Measurements from ENCODE around the gene RRP8.

Gene RRP8

DNA sequence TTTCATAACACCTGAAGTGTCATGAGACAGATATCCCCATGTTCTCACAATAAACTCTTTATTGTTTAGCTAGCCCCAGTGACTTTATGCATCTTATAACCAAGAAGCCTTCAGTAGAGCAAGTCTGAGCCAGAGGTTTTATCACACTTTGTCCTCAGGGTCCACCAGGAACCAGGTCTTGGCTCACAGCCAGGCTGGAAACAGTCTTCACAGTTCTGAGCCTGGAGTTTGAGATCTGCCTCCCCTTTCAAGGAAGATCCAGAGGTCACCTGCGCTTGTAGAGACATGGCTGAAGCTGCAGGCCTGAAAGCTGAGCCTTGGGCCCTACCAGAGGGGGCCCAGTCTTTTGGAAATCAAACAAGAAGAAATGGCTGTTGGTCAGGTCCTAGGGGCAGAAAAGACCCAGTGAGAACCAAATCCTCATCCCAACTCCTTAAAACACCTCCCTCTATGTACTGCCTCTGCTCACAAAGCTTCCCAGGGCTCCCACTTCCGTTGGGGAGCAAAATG, 3.5 kb downstream of the RRP8 start:
- no peak for DNase-seq (ENCODE audit: low spot score)

DNA sequence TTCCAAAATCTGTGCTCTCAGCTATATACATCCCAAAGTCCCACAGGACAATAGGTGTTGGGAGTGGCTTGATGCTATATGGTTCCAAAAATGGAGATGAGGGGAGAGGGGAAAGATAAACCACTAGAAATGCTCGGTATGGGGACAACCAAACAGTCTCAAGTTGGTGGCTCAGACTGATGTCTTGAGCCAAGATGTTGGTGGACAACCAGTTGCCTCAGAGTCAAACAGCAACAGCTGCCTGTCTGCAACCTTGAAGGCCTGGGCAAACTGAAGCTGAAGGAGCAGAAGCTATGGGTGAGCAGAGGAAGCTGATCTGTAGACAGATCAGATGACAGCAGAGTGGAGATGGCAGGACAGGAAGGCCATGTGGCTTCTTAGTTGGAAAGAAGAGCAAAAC, 4.0 kb downstream of the RRP8 start:
- no peak for DNase-seq (ENCODE audit: low spot score)

DNA sequence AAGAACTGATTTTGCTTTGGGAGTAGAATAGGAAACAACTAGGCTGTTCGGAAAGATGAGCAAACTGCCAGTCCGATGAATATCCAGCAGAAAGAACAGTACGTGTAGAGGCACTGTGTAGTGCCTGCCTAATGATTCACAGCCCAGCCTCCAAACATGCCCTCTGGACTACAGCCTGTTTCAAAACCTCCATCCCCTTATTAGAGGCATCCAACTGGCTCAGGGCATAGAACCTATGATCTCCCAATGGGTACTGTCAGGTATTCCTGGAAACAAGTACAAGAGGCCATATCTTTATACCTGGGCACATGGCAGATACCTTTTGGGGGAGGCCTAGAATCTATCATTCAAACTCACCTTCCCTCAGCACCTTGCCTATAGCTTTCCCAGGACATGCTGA, 4.9 kb downstream of the RRP8 start:
- DNase-seq (ENCODE audit: low spot score) = no peak

DNA sequence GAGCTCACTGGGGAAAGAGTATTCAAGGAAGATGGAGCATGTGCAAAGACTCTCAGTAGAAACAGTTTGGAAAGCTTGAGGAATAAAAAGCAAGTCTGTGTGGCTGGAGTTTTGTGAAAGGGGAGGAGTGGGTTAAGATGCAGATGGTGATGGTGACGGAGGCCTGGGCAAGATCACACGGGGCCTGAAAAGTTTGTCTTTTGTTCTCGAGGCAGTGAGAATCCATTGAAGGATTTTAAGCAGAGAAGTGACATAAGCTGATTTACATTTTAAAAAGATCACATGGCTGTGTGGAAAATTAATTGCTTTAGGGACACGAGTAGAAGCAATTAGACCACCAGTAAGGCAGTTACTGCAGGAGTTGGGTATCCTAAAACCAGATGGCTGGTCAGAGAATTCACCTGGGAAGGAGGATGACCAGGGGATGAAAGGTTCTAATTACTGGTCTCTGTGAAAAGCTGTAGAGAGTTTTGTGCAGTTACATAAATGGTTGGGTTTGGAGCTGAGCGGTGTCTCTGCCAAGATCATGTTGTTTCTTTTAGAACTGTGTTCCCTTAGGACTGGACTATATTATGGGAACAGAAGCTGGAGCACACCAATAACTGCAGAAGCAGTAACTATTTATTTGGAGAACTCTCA, 7.1 kb downstream of the RRP8 start:
- peak; percentile 69 for DNase-seq (ENCODE audit: low spot score)

DNA sequence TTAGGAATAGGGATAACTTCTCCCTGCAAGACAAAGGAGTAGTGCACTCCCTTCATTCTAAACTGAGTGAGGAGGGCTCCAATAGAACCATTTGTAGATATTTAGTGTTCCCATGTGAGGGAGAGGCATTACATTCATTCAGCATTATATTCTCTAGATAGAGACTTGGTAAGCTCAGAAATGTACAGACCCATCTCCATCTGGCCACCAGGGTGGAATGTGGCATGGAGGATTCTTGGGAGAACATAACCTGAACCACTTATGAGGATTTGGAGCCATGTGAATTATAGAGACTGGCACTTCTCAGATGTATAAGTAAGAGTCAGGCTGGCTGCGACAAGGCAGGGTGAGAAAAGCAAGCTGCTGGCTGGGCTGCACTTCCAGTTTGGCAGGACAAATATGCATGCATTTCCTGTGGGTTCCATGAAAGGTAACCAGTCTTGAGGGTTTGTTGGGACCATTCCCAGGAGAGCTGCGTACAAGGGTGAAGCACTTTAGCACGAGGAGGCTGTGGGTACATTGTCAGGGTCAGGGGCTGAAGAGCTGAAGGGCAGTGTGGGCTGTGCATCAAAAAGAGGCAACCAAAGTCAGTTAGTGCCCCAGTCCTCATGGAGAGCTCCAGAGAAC, 9.2 kb downstream of the RRP8 start:
- no peak for DNase-seq (ENCODE audit: low spot score)

DNA sequence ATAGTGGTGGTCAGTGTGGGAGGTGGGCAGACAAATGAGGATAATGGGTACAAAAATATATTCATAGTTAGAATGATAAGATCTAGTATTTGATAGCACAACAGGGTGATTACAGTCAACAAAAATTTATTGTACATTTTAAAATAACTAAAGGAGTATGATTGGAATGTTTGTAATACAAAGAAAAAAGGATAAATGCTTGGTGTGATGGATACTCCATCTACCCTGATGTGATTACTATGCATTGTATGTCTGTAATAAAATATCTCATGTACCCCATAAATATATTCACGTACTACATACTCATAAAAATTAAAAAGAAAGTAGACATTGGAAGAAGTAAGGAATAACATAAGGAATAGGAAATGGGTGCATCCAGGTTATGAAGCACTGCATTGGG, 15.4 kb downstream of the RRP8 start:
- DNase-seq (ENCODE audit: low spot score) = no peak

DNA sequence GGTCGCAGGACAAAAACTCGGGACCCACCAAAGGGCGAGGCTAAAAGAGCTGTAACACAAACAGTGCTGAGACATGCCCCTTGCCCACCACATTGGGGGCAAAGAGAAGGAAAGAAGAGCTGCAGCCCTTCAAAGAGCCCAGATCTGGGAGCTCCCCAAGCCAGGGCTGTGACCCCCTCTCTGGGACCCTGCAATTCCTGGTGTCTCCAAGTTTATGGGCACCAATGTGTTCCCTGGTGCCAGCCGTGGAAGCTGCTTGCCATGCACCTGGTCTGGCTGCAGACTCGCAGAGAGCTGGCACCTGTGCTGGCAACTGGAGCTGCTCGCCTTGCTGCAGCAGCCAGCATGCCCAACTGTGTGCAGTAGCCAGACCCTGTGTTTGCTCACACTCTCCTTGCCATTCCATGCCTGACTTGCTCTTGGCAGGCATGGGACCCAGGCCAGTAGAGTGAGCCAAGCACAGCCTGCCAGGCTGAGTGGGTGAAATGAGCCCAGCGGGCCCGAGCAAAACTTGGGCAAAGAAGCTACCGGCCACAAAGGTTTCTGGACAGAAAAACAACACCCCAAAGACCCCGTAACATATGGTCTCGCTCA, 16.0 kb downstream of the RRP8 start:
- peak; percentile 72 for DNase-seq (ENCODE audit: low spot score)

DNA sequence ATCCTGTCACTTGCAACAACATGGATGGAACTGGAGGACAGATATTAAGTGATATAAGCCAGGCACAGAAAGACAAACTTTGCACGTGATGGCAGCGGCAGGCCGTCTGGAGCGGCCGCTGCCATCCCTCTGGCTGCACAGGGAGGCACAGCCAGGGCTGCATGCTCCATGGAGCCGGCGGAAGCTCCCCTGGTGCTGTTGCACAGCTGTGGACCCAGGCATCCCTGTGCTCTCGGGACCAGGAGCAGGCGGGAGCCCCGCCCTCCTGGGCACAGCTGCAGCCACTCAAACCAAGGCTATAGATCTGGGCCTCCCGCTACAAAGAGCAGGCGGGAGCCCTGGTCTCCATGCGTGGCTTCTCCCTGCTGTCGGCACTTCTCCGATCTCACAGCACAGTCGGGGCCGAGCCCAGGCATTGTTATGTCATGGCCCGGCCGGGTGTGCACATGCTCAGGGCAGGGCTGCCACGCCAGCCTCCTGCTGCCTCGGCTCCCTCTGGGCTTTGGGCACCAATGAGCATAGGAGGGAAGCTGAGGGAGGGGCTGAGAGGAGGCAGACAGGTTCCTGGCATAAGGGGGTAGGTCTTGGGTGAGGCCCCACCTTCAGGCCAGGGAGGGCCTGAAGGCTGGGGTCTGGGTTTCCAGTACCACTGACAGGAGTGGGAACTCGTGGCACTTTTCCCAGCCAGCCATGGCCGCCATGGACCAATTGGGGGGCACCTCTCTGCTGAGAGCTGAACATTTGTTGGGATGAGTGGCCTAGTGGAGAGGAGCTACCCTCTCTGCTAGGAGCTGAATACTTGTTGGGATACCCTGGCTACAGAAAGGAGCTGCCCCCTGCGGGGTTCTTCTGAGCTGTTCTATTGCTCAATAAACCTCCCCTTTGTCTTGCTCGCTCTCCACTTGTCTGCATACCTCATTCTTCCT, 16.7 kb downstream of the RRP8 start:
- peak; percentile 47 for DNase-seq (ENCODE audit: low spot score)

DNA sequence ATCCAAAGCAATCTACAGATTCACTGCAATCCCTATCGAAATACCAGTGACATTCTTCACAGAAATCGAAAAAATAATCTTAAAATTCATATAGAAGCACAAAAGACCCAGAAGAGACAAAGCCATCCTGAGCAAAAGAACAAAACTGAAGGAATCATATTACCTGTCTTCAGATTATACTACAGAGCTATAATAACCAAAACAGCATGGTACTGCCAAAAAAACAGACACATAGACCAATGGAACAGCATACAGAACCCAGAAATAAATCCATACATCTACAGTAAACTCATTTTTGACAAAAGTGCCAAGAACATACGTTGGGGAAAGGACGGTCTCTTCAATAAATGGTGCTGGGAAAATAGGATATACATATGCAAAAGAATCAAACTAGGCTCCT, 18.9 kb downstream of the RRP8 start:
- no peak for DNase-seq (ENCODE audit: low spot score)

DNA sequence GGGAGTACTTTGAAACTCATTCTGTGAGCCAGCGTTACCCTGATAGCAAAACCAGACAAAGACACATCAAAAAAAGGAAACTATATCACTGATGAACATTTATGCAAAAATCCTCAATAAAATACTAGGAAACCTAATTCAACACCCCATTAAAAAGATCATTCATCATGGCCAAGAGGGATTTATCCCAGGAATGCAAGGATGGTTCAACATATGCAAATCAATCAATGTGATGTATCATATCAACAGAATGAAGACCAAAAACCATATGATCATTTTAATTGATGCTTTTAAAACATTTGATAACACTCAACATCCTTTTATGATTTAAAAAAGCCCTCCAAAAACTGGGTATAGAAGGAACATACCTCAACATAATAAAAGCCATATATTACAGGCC, 19.8 kb downstream of the RRP8 start:
- DNase-seq (ENCODE audit: low spot score) = no peak

DNA sequence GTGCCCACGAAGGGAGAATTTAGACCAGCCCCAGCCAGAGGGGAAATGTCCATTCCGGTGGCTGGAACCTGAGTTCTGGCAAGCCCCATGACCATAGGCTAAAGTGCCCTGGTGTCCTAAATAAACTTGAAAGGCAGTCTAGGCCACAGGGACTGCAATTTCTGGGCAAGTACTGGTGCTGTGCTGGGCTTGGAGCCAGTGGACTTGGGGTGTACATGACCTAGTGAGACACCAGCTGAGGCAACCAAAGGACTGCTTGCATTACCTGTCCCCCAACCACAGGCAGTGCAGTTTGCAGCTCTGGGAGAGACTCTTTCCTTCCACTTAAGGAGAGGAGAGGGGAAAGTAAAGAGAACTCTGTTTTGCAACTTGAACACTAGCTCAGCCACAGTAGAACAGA, 23.7 kb downstream of the RRP8 start:
- no peak for DNase-seq (ENCODE audit: low spot score)

DNA sequence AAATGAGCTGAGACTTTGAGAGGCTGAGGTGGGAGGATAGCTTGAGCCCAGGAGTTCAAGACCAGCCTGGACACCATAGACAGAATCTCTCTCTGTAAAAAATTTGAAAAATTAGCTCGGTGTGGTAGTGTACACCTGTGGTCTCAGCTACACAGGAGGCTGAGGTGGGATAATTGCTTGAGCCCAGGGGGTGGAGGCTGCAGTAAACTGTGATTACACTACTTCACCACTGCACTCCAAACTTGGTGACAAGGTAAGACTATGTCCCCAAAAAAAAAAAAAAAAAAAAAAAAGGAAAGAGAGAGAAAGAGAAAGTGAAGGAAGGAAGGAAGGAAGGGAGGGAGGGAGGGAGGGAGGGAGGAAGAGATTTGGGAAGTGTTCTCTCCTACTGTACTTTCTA, 25.3 kb downstream of the RRP8 start:
- DNase-seq (ENCODE audit: low spot score) = no peak

DNA sequence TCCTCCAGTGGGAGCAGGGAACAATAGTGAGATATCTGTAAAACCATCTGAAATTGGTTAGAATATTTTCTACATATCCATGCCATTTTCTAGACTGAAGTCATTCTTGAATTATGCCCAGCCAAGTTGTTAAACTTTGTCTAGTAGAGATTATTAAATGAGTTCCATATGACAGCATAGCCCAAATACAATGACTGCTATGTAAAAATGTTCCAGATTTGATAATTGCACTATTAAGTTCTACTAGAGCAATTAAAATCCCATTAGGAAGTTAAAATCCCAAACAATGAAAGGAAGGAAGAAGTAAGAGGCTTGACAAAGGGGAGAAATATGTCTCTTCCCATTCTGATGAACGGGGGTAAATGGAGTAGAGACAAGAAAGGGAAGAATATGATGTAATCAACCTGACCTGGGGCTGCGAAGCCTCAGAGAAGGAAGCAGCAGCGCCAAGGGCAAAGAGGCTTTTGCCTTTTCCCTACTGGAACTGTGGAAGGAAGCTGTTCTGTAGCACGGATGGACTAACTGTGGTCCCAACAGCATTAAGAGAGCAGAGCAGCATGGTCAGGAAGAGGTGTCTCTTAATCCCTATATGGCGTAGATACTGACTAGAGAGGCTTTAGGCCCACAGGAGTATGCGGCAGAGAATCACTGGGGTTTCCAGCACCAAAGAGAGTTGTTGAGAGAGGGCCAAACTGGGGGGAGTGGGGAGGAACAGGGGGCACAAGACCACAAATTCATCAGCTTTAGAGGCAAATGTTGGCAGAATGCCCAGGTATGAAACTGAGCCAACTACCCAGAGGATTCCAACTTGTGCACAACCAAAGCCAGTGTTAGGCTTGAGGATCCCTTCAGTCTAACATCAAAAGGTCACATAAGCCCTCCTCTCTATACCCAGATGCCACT, 26.7 kb downstream of the RRP8 start:
- DNase-seq (ENCODE audit: low spot score) = peak; percentile 95

DNA sequence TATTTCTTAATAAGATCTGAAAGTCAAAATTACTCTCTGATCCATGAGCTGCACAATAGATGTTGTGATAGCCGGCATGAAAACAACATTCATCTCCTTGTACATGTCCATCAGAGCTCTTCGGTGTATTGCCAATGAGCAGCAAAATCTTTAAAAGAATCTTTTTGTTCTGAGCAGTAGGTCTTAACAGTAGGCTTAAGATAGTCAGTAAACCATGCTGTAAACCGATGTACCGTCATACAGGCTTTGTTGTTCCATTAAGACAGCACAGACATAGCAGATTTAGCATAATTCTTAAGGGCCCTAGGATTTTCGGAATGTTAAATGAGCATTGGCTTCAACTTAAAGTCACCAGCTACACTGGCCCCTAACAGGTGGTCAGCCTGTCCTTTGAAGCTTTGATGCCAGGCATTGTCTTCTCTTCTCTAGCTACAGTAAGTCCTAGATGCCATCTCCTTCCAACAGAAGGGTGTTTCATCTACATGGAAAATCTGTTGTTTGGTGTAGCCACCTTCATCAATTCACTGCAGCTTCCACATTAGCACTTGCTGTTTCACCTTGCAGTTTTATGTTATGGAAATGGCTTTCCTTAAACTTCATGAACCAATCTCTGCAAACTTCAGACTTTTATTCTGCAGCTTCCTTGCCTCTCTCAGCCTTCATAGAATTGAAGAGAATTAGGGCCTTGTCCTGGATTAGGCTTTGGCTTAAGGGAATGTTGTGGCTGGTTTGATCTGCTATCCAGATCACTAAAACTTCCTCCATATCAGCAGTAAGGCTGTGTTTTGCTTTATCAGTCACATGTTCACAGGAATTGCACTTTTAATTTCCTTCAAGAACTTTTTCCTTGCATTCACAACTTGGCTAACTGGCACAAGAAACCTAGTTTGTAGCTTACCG, 28.4 kb downstream of the RRP8 start:
- no peak for DNase-seq (ENCODE audit: low spot score)

DNA sequence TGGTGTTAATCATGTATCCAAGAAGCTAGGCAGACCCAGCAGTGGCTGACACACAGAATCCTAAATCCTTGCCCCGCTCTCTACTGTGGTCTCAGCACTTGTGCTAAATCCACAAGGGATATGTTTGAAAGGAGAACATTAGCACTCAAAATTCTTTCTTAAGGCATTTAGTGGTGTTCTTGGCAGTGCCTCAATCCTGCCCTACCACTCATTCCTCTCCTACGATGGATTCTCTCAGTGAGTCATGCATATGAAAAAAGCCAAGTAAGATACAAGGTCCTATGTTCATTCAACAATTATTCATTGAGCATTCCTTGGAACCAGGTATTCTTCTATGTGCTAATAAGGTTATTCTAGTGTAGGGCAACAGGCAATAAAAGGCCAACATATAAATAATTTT, 31.2 kb downstream of the RRP8 start:
- no peak for DNase-seq (ENCODE audit: low spot score)

DNA sequence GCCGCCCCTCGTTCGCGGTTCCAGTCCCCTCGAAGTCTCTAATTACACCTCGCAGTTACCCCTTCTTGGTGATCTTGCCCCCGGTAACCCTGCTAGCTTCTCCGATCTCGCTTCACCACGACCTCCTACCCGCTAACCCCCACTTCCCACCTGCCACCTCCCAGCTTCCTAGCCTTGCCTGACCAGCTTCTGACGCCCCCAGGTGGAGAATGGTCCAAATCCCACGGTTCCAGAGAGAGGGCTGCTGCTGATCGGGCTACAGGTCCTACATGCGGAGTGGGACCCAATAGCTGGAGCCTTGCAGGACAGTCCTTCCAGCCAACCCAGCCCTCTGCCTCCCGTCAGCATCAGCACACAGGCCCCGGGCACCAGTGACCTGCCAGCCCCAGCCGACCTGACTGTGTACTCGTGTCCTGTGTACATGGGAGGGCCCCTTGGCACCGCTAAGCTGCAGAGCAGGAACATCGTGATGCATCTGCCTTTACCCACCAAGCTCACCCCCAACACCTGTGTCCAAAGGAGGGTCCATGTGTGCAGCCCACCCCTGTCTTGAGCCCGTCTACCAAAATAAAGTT, 31.9 kb downstream of the RRP8 start:
- DNase-seq (ENCODE audit: low spot score) = no peak

DNA sequence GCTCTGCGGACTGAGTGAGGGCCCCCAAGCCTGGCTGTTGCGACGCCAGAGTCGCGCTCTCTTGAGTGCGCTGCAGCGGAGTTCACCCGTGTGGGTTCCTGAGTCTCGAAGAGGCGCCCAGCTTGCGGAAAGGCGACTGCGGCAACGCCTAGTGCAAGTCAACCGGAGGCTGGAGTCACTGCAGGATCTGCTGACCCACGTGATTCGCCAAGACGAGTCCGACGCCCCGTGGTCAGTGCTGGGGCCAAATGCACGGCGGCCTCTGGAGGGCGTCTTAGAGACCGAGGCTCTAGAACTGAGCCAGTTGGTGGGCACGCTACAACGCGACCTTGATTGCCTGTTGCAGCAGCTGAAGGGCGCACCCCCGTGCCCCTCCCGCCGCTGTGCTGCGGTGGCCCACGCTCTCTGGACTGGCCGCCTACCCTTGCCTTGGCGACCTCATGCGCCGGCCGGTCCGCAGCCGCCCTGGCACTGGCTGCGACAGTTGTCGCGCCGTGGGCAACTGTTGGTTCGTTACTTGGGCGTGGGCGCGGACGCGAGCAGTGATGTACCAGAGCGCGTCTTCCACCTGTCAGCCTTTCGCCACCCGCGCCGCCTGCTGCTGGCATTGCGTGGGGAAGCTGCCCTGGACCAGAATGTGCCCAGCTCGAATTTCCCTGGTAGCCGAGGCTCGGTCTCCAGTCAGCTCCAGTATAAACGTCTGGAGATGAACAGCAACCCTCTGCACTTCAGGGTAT, 32.6 kb downstream of the RRP8 start:
- no peak for DNase-seq (ENCODE audit: low spot score)

DNA sequence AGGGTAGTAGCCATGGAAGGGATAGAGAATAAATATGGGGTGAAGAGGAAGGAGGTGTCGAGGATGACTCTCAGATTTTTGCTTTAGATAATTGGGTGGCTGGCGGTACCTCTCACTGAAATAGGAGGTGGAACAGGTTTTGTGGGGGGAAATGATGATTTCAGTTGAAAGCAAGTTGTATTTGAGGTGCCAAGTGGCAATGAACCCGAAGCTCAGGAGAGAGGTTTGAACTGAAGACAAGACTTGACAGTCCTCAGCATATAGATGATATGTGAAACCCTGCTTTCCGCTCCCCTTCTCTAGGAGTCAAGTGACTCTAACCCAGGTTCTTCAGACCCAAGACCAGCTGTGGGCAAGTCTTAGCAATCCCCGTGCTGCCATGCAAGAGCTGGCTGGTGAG, 33.7 kb downstream of the RRP8 start:
- no peak for DNase-seq (ENCODE audit: low spot score)

DNA sequence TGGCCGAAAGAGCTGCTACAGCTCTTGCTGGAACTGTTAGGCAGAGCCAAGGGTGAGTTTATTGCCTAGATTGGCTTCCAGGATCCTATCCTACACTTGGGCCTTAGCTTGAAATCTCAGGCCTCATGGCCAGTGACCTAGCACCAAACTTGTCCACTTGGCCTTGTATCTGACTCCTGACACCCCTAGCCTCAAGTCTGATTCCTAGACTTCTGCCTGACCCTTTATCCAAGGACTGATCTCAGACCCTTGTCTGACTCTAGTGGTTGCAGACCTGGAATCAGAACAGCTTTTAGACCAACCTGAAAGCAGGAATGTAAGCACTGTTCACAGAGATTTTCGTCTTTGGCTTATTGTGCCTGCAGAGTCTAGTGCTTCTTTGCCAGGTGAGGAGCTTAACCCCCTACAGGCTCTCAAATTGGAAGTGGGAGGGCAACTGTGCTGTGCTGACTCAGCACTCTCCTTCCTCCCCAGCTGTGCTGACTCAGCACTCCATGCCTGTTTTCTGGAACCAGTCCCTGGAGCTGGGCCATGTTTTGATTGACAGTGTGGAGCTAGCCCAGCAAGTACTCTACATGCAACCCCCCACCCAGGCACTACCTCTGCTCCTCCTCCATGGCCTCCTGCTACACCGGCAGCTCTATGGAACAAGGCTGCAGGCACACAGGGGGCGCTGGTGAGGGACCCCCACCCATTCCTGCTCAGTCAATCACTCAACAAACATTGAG, 35.1 kb downstream of the RRP8 start:
- DNase-seq (ENCODE audit: low spot score) = peak; percentile 50
